H9 (cell line): ENCODE data around the gene SELENOS. TPM values are rescaled to one million over a fixed set of nuclear protein-coding genes. Genes with fewer than 3 reads are reported as not detected.

ENCODE experiments used
- DNase-seq: peaks from one replicate; pipeline ENCODE4 v3.0.0-alpha.2; 2017
- H2AFZ ChIP-seq: one replicate; pipeline ENCODE4 v1.6.1; 2013; ENCODE audit warnings: mild to moderate bottlenecking, low read length, control low read depth, moderate library complexity
- H2AK5ac ChIP-seq: 2 replicates; pipeline ENCODE4 v1.6.1; 2013; ENCODE audit warnings: low read length, control low read depth, mixed read lengths; ENCODE audit not compliant: insufficient read length
- H2BK120ac ChIP-seq: one replicate; pipeline ENCODE4 v1.6.1; 2013; ENCODE audit warnings: low read depth, mild to moderate bottlenecking, low read length, control low read depth, inconsistent platforms; ENCODE audit not compliant: poor library complexity, severe bottlenecking
- H2BK12ac ChIP-seq: 2 replicates; pipeline ENCODE4 v1.6.1; 2013; ENCODE audit warnings: low read length, control low read depth, mixed read lengths, low read depth; ENCODE audit not compliant: insufficient read length
- H2BK15ac ChIP-seq: 2 replicates; pipeline ENCODE4 v1.6.1; 2013; ENCODE audit warnings: low read depth, low read length, control low read depth
- H2BK20ac ChIP-seq: one replicate; pipeline ENCODE4 v1.6.1; 2013; ENCODE audit warnings: low read depth, mild to moderate bottlenecking, low read length, control low read depth, inconsistent platforms; ENCODE audit not compliant: poor library complexity, severe bottlenecking
- H2BK5ac ChIP-seq: 2 replicates; pipeline ENCODE4 v1.6.1; 2013; ENCODE audit warnings: low read length, control low read depth, mixed read lengths; ENCODE audit not compliant: insufficient read length
- H3K14ac ChIP-seq: 2 replicates; pipeline ENCODE4 v1.6.1; 2013; ENCODE audit warnings: low read length, control low read depth; ENCODE audit not compliant: insufficient read depth
- H3K18ac ChIP-seq: 2 replicates; pipeline ENCODE4 v1.6.1; 2013; ENCODE audit warnings: low read depth, mild to moderate bottlenecking, mixed read lengths, low read length, control low read depth; ENCODE audit not compliant: insufficient read length
- H3K23ac ChIP-seq: 2 replicates; pipeline ENCODE4 v1.6.1; 2013; ENCODE audit warnings: low read length, control low read depth, mixed read lengths, low read depth; ENCODE audit not compliant: insufficient read length
- H3K23me2 ChIP-seq: 2 replicates; pipeline ENCODE4 v1.6.1; 2013; ENCODE audit warnings: low read depth, mild to moderate bottlenecking, mixed read lengths, low read length, control low read depth; ENCODE audit not compliant: insufficient read length, poor library complexity, severe bottlenecking
- H3K27ac ChIP-seq: 2 replicates; pipeline ENCODE4 v1.5.1; 2013; ENCODE audit warnings: low read length, control low read depth, mixed read lengths, low read depth; ENCODE audit not compliant: insufficient read length
- H3K27me3 ChIP-seq: 2 replicates; pipeline ENCODE4 v1.6.1; 2013; ENCODE audit warnings: low read length, control low read depth, inconsistent platforms; ENCODE audit not compliant: insufficient read depth
- H3K4ac ChIP-seq: 2 replicates; pipeline ENCODE4 v1.6.1; 2013; ENCODE audit warnings: low read depth, mild to moderate bottlenecking, control low read depth, inconsistent platforms, low read length, moderate library complexity
- H3K4me1 ChIP-seq: 2 replicates; pipeline ENCODE4 v1.6.1; 2013; ENCODE audit warnings: low read length, control low read depth, inconsistent platforms; ENCODE audit not compliant: insufficient read depth
- H3K4me2 ChIP-seq: 2 replicates; pipeline ENCODE4 v1.6.1; 2013; ENCODE audit warnings: low read length, control low read depth, mixed read lengths; ENCODE audit not compliant: insufficient read length, insufficient read depth
- H3K56ac ChIP-seq: 2 replicates; pipeline ENCODE4 v1.6.1; 2013; ENCODE audit warnings: low read depth, mild to moderate bottlenecking, mixed read lengths, low read length, control low read depth; ENCODE audit not compliant: insufficient read length
- H3K79me1 ChIP-seq: 2 replicates; pipeline ENCODE4 v1.6.1; 2013; ENCODE audit warnings: low read depth, mild to moderate bottlenecking, moderate library complexity, low read length, control low read depth, inconsistent platforms; ENCODE audit not compliant: insufficient read depth, poor library complexity, severe bottlenecking
- H3K79me2 ChIP-seq: 2 replicates; pipeline ENCODE4 v1.6.1; 2013; ENCODE audit warnings: low read length, control low read depth, inconsistent platforms; ENCODE audit not compliant: insufficient read depth
- H3K9ac ChIP-seq: 2 replicates; pipeline ENCODE4 v1.6.1; 2013; ENCODE audit warnings: low read length, control low read depth, mixed read lengths; ENCODE audit not compliant: insufficient read length; ENCODE audit errors: extremely low read depth
- H3K9me3 ChIP-seq: one replicate; pipeline ENCODE4 v1.6.1; 2013; ENCODE audit warnings: low read depth, low read length, inconsistent platforms; ENCODE audit not compliant: control insufficient read depth
- H3T11ph ChIP-seq: one replicate; pipeline ENCODE4 v1.6.1; 2013; ENCODE audit warnings: mild to moderate bottlenecking, low read length, control low read depth, inconsistent platforms
- H4K20me1 ChIP-seq: one replicate; pipeline ENCODE4 v1.6.1; 2013; ENCODE audit not compliant: control insufficient read depth, insufficient read length, insufficient read depth
- H4K5ac ChIP-seq: 2 replicates; pipeline ENCODE4 v1.6.1; 2013; ENCODE audit warnings: low read depth, mild to moderate bottlenecking, mixed read lengths, low read length, control low read depth; ENCODE audit not compliant: insufficient read length
- H4K8ac ChIP-seq: replicated peaks from 2 replicates; pipeline ENCODE4 v1.6.1; 2013; ENCODE audit warnings: low read length, control low read depth, mixed read lengths, low read depth; ENCODE audit not compliant: insufficient read length
- H4K91ac ChIP-seq: 2 replicates; pipeline ENCODE4 v1.6.1; 2013; ENCODE audit warnings: low read depth, mild to moderate bottlenecking, moderate library complexity, mixed read lengths, low read length, control low read depth; ENCODE audit not compliant: insufficient read length
- H3K27ac Mint-ChIP-seq, 3 experiments: 2 replicates in 2 of 3; 3 replicates in 1 of 3; pipeline ENCODE4 v1.8.0; 2020 to 2021; ENCODE audit warnings: mixed read lengths in 3 of 3, mild to moderate bottlenecking in 1 of 3, moderate library complexity in 1 of 3
- H3K27me3 Mint-ChIP-seq: 2 replicates; pipeline ENCODE4 v1.8.0; 2021; ENCODE audit warnings: low read depth, mild to moderate bottlenecking, moderate library complexity, mixed read lengths
- H3K36me3 Mint-ChIP-seq, 3 experiments: 2 replicates in 2 of 3; 3 replicates in 1 of 3; pipeline ENCODE4 v1.8.0; 2020 to 2021; ENCODE audit warnings: low read depth in 3 of 3, mixed read lengths in 3 of 3; ENCODE audit not compliant: insufficient read depth in 1 of 3
- H3K4me1 Mint-ChIP-seq, 2 experiments: 2 replicates each; pipeline ENCODE4 v1.8.0; 2020; ENCODE audit warnings: mixed read lengths in 2 of 2
- H3K4me3 Mint-ChIP-seq, 2 experiments: 2 replicates in 1 of 2; 3 replicates in 1 of 2; pipeline ENCODE4 v1.8.0; 2020 to 2021; ENCODE audit warnings: mild to moderate bottlenecking in 2 of 2, mixed read lengths in 2 of 2, moderate library complexity in 1 of 2
- H3K9me3 Mint-ChIP-seq, 2 experiments: 2 replicates in 1 of 2; 3 replicates in 1 of 2; pipeline ENCODE4 v1.8.0; 2020; ENCODE audit warnings: mild to moderate bottlenecking in 2 of 2, mixed read lengths in 2 of 2, moderate library complexity in 1 of 2
- WGBS: extraction: QIAGEN DNeasy Blood & Tissue Kit; methylation state at CpG from one replicate; pipeline ENCODE4 v1.1.7; 2013; ENCODE audit warnings: missing lambda C conversion rate, low lambda C conversion rate, mixed read lengths; ENCODE audit not compliant: insufficient read length; ENCODE audit errors: extremely low coverage; 5-methylcytosine and 5-hydroxymethylcytosine counted together
- total RNA-seq: library from RNA; stranded (reverse); gene quantifications from 2 replicates; pipeline ENCODE4 v1.2.1, GENCODE V29; 2021
- TF ChIP-seq, protein P1 (sequence below): fragments of 200-600 bp; sonication (generic); conservative IDR thresholded peaks from 3 replicates; pipeline ENCODE4 v1.8.0; 2021; ENCODE audit warnings: antibody characterized with exemption, mild to moderate bottlenecking

Gene SELENOS
- total RNA-seq, 1 experiment from 2014 or later: 57.7 TPM

- peaks cover 41 to 52% of the 10 kb centered on the region in 2 experiments for H3K4me1 Mint-ChIP-seq
- H3K9me3 Mint-ChIP-seq: no peaks in the 10 kb centered on the region
- no peak overlapping the region for H2BK12ac ChIP-seq
- no peak overlapping the region for H3K4me2 ChIP-seq
- peaks cover 2% of the 10 kb centered on the region for H3K27me3 Mint-ChIP-seq
- no peak overlapping the region for H2BK120ac ChIP-seq
- H3T11ph ChIP-seq: no peak overlapping the region
- H4K91ac ChIP-seq: no peak overlapping the region
- no peak overlapping the region for H3K4ac ChIP-seq
- no peak overlapping the region for H2AFZ ChIP-seq
- H3K36me3 Mint-ChIP-seq: peaks cover 0 to 3% (median 2%) of the 10 kb centered on the region in 3 experiments; a peak in 2 of 7 replicates
- H4K8ac ChIP-seq: no peak overlapping the region
- H3K79me1 ChIP-seq: no peaks in the 10 kb centered on the region
- H4K20me1 ChIP-seq: no peaks in the 10 kb centered on the region
- no peak overlapping the region for H4K5ac ChIP-seq
- no peak overlapping the region for H2BK20ac ChIP-seq
- H3K4me3 Mint-ChIP-seq: no peak overlapping the region
- peaks cover 14% of the 10 kb centered on the region for H3K23me2 ChIP-seq
- no peak for DNase-seq
- H3K9me3 ChIP-seq: no peaks in the 10 kb centered on the region
- H3K56ac ChIP-seq: no peak overlapping the region
- no peak overlapping the region for H2AK5ac ChIP-seq
- H2BK5ac ChIP-seq: no peak overlapping the region
- TF ChIP-seq, protein P1, sequence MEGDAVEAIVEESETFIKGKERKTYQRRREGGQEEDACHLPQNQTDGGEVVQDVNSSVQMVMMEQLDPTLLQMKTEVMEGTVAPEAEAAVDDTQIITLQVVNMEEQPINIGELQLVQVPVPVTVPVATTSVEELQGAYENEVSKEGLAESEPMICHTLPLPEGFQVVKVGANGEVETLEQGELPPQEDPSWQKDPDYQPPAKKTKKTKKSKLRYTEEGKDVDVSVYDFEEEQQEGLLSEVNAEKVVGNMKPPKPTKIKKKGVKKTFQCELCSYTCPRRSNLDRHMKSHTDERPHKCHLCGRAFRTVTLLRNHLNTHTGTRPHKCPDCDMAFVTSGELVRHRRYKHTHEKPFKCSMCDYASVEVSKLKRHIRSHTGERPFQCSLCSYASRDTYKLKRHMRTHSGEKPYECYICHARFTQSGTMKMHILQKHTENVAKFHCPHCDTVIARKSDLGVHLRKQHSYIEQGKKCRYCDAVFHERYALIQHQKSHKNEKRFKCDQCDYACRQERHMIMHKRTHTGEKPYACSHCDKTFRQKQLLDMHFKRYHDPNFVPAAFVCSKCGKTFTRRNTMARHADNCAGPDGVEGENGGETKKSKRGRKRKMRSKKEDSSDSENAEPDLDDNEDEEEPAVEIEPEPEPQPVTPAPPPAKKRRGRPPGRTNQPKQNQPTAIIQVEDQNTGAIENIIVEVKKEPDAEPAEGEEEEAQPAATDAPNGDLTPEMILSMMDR: no peak
- no peak overlapping the region for H3K18ac ChIP-seq
- no peak overlapping the region for H3K23ac ChIP-seq
- no peak overlapping the region for H2BK15ac ChIP-seq
- H3K27me3 ChIP-seq: no peaks in the 10 kb centered on the region
- whole genome bisulfite sequencing: no CpG with 5 or more reads among the region's 5 CpGs
- H3K9ac ChIP-seq: no peak overlapping the region
- no peak overlapping the region for H3K27ac ChIP-seq
- H3K27ac Mint-ChIP-seq: no peak overlapping the region
- peaks cover 10% of the 10 kb centered on the region; the same call in 1 of the 2 replicates for H3K79me2 ChIP-seq
- no peak overlapping the region for H3K14ac ChIP-seq
- H3K4me1 ChIP-seq: peaks cover 7% of the 10 kb centered on the region; the same call in 1 of the 2 replicates
Observed at GRCh38 chr15:101255051-101255395, 22.3 kb downstream of the SELENOS start.
